HuH-7 (cell line): ENCODE data around the gene PPP2R5A.

ENCODE experiments used
- DNase-seq: peaks from one replicate; pipeline ENCODE4 v3.0.0; 2011; ENCODE audit warnings: low spot score

The PPP2R5A gene

DNA sequence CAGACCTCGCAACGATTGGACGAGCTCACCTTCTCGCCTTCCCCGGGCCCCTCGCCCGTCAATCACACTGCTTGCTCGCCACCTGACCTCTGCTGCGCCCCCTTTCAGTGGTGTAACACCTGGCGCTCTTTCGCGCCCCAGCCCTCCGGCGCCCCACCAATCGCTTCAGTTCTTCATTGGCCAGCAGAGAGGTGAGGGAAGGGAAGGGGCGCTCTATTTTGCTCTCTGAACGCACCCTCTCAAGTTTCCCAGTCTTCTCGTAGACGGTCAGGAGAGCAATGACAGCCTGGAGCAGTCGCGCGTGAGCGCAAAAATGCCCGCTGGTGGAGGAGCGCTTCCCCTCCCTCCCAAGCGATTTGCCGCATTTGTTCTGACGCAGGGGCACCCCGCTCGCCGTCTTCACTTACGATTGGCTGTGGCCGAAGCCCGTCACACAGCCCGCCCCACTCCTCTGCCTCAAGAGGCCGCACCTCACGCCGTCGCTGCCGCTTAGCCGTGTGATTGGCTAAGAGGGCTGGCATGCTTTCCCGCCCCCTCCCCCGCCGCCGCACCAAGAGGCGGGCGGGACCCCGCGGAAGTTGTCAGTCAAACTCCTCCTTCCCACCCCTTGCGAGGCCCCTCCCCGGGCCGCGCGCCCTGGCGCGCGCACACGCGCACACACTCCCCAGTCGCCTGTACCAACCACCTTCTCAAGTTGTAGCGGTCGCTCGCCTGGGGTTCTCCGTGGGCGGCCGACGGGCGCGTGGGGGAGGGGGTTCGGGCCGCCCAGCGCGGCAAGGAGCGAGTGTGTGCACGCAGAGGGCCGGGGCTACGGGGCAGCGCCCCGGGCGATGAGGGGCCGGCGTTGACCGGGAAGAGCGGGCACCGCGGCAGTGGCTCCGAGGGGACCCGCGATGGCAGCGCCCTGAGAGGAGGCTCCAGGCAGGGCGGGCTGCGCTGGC, at the start of gene PPP2R5A:
PPP2R5A (plus strand) TSS at position 667 of the 941 bp plus-strand sequence. CDS start 701 bp downstream, outside the sequence.
- peak; percentile 90 for DNase-seq

DNA sequence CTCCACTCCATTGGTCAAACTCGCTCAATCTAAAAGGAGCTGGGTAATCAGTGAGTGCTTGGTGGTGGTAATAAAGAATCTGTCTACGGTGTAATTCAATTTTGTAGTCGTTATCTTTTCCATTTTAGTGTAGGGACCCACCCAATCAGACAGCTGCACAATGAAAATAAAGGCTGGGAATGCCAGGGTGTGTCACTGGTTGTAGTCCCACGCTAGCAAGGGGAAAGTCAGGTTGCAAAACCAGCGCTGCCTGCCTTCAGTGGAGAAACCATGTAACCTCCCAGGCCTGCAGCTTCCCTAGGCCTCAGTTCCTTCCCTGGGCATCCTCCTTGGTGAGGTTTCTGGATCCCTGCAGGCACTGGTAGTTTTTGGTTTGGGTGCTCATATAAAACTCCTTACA, 49.4 kb upstream of the PPP2R5A start:
- DNase-seq: no peak

DNA sequence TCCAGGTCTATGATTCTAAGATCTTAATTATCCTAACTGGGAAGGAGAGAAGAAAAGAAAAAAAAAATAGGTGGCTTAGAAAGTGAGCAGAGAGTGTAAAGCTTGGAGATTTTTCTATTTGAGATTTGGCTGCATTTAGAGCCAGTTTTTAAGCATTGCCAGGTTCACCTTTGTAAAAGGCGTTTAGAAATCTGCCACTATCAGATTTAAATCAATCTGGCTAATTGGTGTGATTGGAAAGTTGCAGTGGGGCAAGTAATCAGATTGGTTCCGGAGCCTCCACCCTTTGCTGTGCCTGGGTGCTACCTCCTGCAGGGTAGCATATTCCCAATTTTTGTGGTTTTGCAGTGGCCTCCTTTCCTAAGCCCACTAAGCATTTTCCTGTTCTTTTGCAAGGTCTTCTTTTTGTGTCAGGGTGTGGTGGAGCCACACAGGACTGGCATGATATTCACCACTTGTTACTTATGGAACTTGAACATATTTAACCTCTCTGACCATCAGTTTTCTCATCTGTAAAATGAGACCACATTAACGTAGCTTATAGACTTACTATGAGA, 48.5 kb upstream of the PPP2R5A start:
- no peak for DNase-seq

DNA sequence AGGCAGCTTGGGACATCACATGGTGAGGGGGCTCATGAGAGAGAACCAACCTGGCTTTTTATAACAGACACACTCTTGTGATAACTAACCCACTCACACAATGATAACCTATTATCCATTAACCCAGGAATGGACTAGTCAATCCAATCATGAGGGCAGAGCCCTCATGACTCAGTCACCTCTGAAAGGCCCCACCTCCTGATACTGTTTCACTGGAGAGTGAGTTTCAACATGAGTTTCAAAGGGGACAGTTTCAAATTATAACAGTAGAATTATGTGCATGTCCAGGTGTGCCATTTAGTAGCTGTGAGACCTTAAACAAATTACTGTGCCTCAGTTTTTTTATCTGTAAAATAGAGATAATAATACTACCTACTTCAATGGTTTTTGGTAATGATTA, 47.6 kb upstream of the PPP2R5A start:
- no peak for DNase-seq

DNA sequence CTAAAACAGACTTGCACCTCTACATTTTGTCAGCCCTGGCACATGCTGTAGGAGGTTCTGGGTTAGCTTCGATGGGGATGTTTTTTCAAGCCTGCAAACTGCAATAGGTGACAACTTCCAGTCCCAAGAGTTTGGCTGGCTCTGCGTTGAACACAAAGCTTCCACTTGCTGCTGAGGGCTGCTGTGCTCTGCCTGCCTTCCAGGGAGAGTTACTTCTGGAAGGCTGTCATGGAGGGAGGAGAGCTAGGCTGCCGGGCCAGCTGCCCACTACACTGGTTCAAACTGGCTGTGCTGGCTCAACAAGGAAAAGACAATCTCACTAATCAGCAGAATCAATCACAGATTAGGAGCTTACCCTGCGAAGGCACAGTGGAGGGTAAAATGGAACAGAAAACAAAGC, 46.7 kb upstream of the PPP2R5A start:
- no peak for DNase-seq

DNA sequence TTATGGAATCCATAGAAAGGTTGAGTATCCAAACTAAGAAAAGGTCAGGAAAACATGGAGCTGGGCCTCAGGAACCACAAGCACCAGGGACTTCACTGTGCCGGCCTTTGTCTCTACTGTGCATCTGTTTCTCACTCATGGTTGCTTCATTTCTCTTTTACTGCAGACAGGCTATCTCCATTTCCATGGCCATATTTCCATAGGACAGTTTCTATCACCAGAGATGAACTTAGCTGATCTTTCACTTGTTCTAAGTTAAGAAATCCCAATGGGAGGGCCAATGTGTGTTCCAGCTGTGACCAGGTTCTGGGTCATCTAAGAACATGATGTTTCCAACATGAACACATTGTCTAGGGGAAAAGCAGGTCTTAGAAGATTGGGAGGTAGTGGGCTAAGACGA, 43.7 kb upstream of the PPP2R5A start:
- DNase-seq: no peak

DNA sequence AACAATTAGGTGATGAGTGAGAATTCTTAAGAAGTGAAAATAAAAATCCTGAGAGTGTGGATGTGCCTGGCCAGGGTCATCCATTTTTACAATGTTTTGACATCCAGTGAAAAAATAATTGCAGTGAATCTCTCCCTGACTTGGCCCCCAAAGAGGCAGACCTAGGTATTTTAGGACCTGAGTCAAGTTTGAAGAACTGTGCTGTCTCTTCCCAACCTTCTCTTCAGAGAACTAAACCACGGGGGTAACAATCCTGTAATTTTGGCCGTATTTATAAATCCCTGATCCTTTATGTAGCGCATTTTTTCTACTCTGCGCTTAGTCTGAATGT, 43.3 kb upstream of the PPP2R5A start:
- no peak for DNase-seq

DNA sequence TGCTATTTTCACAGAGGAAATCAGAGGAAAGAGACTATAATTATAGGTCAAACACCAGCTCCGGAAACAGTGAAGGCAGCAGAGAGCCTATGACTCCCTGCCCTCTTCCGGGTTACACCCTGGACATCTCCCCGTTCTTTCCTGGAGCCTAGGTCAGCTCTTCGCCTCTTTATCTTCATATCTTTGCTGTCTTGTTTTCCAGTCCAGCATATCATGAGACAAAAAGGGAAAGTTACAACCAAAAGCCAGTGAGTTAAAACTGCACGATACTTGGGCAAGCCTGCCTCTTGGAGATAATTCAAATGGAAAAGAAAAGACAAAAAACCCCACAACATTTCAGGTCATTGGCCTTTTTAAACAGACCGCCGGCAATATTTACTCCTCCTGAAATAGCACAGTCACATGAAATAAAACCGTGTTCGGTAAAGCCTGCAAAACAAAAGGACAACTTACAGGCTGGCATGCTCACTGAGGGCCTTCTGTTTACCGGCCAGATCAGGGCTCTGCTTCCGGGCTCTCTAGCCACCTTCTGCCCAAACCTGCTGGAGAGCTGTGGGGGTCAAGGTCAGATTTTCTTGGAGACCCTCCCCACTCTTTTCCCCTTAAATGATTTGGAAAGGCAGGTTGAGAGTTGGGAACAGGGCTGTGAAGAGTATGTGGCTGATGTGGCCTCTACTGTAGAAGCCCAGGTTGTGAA, 42.8 kb upstream of the PPP2R5A start:
- no peak for DNase-seq

DNA sequence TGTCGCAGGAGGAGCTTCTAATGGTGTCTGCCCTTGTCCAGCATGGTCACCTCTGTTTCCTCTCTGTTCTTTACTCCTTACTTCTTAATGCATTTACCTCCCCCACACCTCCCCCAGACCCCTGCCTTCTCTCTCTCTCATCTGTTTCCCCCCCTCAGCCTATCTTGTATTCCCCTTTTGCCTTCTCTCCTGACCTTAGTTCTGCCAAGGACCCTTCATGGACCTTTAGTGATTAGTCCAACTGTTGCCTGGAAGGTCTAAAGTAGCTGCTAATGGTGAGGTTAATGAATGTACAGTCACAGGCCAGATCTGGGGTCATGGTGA, 42.3 kb upstream of the PPP2R5A start:
- no peak for DNase-seq

DNA sequence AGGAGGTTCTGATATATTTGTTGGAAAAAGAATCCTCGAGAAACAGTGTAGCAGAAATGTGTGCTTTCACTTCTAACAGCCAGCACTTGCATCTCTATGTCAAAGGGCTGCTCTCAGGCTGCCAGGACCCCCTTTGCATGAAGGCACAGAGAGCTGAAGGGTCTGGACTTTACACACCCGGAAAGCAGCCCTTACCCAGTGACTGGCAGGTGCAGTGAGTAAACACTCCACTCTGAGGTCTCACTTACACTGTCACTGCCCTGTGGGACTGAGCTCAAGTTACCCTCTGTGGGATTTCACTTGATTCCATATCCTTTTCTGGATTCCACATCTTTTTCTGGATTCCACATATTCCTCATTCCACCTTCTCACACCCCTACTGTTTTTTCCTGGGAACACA, 40.8 kb upstream of the PPP2R5A start:
- no peak for DNase-seq

DNA sequence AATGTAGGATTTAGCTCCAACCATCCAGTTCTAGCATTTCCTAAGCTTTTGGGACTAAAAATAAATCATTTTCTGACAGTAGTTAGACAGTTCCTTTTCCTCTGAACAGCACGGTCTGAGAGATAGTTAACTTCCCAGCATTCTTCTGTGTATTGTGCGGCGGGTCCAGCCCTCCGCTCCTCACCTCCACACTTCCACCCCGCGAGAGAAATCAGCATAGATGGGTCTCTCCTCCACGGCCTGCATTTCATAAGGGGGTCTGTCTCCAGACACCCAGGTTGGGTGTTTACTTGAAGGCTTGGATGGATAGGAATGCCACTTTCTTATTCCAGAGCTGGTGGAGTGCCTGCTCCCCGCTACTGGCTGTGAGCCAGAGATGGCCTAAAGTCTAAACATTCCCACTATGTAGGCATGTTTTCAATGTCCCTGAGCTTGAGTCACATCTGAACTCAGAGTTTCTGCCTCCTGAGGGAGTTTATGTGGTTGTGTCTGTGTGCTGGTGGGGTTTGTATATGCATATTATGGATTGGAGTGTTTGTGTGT, 38.0 kb upstream of the PPP2R5A start:
- no peak for DNase-seq

DNA sequence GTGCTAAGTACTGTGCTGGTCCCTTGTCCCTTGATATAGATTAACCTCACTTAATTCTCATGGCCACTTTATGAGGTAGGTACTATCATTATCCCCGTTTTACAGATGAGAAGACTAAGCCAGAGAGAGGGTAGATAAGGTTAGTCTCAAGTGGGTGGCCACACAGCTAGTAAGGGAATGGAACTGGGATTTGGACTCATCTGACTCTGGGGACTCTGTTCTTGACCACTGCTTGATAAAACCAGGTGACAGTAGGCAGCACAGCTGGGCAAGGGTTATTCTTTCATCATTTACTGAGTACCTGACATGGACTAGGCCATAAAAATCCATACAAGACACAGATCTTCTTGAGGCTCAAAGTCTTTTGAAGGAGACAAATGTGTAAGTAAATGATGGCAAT, 37.2 kb upstream of the PPP2R5A start:
- DNase-seq: no peak

DNA sequence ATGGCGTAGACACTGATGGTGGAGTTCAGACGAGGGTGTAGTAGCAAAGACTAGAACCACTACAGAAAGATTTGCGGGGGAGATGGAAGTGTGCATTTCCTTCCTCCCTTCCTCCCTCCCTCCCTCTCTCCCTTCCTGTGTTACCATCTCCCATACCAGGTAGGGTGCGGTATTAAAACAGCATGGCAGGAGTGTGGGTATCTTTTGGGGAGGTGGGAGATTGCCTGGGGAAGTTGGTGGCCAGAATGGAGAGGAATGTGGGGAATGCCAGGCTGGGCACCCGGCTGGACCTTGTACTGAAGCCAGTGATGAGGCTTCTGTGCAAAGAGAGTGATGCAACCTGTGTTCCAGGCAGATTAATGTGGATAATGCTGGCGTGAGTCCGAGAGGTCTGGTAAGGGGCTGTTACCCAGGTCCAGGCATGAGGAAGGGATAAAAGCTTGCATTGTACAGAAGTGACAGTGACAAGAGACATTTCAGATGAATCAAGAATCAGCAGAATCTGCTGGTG, 30.3 kb upstream of the PPP2R5A start:
- DNase-seq: peak; percentile 36

DNA sequence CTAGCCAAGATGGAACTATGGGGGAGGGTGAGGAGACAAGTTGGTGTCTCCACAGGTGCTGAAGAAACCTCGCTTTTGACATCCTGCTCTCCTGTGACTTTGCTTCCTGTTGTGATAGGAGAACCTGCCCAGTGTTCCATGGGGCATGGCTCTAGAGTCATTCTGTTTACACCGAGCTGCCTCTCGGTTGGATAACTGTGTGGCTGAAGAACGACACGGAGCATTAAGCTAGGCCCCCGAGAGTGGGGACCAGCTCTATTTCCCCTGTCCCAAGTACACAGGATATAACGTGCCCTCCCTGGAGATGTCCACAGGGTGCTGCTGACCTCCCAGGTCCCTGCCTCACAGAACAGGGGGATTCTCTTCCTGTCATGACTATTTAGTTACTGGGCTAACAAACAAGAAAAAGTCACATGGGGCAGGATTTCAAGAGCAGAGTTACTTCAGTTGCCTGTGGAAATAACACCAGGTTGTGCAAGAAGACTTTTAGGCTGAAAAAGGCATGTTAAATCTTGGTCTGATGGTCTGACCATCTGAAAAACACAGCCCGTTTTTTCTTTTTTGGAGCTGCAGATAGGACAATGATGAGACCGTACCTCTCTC, 29.4 kb upstream of the PPP2R5A start:
- DNase-seq: peak; percentile 28

DNA sequence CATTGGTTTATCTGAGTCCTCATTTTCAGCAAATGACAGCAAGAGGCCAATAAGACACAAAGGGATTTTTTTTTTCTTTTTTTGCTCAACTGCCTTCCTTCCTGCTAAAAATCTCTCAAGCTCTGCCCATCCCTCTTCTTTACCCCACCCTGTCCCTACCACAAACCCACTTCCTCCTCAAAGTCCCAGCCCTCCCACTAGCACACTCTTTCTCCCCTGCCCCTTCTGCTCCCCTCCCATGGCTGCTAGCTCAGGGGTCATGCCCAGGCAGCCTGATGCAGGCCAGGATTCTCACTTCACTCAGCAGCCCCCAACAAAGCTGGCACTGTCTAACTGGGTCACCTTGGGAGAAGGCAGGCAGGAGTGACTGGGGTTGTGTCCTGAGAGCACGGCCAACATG, 28.8 kb upstream of the PPP2R5A start:
- DNase-seq: no peak

DNA sequence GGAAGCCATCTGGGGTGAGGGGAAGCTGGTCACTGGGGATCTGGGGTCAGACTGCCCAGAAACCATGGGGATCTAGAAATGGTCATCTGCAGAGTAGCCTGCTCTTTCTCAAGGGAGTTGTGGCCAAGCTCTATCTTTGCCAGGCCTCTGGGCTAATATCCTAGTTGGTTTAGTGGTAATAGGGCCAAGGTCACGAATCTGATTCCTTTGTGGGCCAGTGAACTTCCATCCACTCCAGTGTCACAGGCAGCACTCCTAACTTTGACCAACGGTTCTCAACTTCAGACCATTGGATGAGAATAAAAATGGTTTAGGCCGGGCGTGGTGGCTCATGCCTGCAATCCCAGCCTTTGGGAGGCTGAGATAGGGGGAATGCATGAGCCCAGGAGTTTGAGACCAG, 28.1 kb upstream of the PPP2R5A start:
- DNase-seq: no peak

DNA sequence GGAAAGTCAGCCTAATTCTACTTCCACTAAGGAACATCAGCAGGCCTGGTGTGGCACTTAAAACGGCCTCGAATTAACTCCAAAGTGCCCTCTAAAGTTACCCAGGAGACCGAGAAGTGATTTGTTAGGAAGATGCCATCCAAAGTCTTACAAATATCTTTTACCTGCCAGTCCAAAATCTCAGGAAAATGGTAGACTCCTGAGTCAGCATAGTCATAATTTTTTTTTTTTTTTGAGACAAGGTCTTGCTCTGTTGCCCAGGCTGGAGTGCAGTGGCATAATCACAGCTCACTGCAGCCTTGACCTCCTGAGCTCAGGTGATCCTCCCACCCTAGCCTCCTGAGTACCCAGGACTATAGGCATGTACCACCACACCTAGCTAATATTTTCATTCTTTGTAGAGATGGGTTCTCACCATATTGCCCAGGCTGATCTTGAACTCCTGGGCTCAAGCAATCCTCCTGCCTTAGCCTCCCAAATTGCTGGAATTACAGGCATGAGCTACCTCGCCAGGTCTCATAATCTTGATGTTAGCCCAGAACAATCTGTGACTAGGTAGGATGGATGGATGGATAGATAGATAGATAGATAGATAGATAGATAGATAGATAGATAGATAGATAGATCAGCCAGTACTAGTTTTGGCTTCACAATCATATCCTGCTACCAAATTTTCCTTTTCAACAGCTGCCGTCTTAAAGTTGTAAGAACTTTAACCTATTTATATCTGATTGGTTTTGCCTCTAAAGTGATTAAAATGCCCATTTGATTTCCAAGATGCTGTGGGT, 25.3 kb upstream of the PPP2R5A start:
- no peak for DNase-seq

DNA sequence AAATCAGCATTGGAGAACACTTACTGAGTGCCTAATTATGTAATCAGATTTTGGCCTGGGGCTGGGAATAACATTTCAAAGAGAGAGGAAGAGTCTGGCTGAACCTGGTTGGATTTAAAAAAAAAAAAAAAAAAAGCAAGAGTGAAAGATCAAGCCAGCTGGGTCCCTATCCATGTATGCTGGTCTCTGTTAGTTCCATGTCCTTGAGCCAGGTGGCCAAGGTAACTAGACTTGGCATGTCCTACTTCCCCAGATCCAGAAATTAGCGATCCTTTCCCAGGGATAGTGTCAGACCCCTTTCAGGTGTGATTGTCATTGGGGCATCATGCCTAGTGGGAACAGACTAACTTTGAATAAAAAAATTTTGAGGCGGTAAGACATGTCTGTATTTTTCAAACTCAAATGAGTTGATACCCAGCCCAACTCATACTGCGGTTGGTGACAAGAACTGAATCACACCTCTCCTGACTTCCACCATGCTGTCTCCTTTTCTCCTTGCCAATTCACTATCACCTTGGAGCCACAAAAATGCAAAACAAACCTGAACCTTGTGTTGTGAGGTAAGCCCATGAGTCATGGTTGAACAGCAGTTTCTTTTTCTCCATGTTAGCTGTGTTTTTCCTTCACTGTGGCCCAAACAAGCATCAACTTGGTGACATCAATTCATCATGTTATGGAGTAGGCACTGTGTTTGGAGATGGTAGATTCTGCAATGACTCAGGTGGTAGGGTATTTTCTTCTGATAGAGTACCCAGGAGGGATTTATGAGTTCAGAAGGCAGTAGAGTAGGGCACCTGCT, 24.5 kb upstream of the PPP2R5A start:
- DNase-seq: no peak

DNA sequence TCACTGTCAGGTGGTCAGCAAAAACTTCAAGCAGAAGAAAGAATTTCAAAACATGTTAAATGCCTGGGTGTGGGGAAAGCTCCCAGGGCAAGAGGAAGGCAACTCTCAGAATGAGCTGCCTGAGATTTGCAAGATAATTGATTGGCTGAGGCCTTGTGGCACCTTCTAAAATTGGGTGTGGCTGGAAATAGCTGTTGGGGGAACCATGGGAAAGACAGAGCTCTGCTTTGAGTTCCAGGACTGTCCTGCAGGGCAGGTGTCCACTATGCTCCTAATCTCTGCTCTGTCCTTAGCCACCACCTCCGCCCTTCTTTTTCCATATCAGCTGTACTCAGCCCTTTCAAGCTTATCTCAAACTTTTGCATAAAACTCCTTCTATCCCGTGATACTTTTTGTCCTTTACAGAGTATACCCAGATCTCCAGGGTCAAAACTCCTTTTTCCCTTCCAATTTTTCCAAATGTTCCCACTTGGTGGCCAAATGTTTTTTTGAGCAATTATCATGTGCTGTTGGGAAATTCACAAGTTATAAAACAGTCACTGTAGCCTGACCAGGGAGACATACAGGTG, 23.8 kb upstream of the PPP2R5A start:
- DNase-seq: no peak

DNA sequence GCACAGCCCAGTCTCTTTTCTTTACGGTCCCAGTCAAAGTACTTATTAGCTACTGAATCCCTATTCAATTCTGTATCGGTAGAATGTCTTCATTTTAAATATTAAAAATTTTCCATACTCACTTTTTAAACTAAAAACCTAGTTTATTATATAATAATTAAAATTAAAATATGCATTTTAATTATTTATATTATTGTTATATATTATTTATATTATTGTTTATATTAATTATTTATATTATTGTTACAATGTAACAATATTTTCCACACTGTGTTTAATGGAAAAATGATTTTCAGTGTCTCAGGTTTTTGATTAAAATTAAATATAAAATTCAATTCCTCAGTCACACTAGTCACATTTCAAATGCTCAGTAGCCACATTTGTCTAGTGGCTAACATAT, 18.2 kb upstream of the PPP2R5A start:
- DNase-seq: no peak
